ENCODE measurements around the gene ARHGEF12. TPM values are rescaled to one million over a fixed set of nuclear protein-coding genes. Genes with fewer than 3 reads are reported as not detected.

ARHGEF12 gene
- total and polyA plus RNA-seq, 5 donors from 2014 or later: 3.2 to 29.7 (median 6.3) TPM

DNA sequence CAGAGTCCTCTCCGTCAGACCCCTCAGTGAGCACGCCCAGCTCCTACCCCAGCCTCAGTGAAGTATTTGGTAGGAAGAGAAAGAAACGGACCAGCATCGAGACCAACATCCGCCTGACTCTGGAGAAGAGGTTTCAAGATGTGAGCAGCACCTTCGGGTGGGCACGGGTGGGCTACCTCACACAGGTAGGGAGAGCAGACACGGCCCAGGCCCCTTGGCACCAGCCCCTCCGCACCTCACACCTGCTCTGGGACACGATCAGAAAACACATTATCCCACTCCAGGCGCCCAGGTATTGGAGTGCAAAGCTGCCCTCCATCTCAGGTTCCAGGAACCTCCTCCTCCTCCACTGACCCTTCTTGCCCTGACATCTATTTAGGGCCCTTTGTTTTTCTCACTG, 28.7 kb upstream of the ARHGEF12 start:
- Mint-ChIP-seq H3K27ac (no peak overlapping the region), H3K27me3 (peaks cover 9% of the 10 kb centered on the region), H3K36me3 (no peaks in the 10 kb centered on the region), H3K9me3 (no peaks in the 10 kb centered on the region), H3K4me1 (no peaks in the 10 kb centered on the region), H3K4me3 (no peak overlapping the region)
- Histone ChIP-seq H3K9me3 (ENCODE audit: control insufficient read depth in 2 of 2, low read length in 2 of 2) (no peaks in the 10 kb centered on the region), H3K27ac (ENCODE audit: insufficient read depth, low read length, poor library complexity, severe bottlenecking) (no peak overlapping the region), H3K36me3 (ENCODE audit: control insufficient read depth, insufficient read depth, low read length) (no peaks in the 10 kb centered on the region), H3K4me3 (ENCODE audit: low read depth, low read length) (no peak overlapping the region), H3K4me1 (ENCODE audit: control insufficient read depth, insufficient read depth, low read length, poor library complexity, severe bottlenecking) (no peaks in the 10 kb centered on the region), H3K27me3 (ENCODE audit: control insufficient read depth, insufficient read depth, low read length) (peaks cover 5% of the 10 kb centered on the region)
- DNase-seq: no peak
- no peak for ATAC-seq (ENCODE audit: low read depth in 2 of 2)

DNA sequence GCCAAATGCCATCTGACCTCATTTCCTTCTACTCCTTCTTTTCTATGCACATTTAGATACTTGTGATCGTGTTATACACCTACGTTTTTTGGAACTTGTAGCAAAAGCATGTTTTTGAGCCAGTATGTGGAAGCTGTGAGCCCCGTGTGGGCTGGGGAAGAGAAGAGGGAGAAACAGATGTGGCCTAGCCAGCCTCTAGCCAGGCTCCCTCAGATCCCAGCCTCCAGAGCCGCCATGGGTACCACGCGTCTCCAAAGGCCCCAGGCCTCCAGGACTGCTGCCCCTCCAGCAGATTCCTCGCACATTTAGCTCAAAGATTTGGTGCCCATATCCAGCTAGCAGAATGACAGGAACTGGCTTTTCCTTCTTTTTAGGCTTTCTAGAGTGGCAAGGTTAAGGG, 28.1 kb upstream of the ARHGEF12 start:
- Mint-ChIP-seq H3K4me3 (no peak overlapping the region), H3K4me1 (no peaks in the 10 kb centered on the region), H3K27me3 (peaks cover 10% of the 10 kb centered on the region), H3K36me3 (no peaks in the 10 kb centered on the region), H3K9me3 (peaks cover 0 to 1% (median 0%) of the 10 kb centered on the region in 7 donors), H3K27ac (no peak overlapping the region)
- Histone ChIP-seq H3K27ac (ENCODE audit: insufficient read depth, low read length, poor library complexity, severe bottlenecking) (no peak overlapping the region), H3K9me3 (ENCODE audit: control insufficient read depth in 2 of 2, low read length in 2 of 2) (no peaks in the 10 kb centered on the region), H3K4me3 (ENCODE audit: low read depth, low read length) (no peak overlapping the region), H3K36me3 (ENCODE audit: control insufficient read depth, insufficient read depth, low read length) (no peaks in the 10 kb centered on the region), H3K4me1 (ENCODE audit: control insufficient read depth, insufficient read depth, low read length, poor library complexity, severe bottlenecking) (no peaks in the 10 kb centered on the region), H3K27me3 (ENCODE audit: control insufficient read depth, insufficient read depth, low read length) (peaks cover 5% of the 10 kb centered on the region)
- DNase-seq (no peak), ATAC-seq (ENCODE audit: low read depth in 2 of 2) (no peak)

DNA sequence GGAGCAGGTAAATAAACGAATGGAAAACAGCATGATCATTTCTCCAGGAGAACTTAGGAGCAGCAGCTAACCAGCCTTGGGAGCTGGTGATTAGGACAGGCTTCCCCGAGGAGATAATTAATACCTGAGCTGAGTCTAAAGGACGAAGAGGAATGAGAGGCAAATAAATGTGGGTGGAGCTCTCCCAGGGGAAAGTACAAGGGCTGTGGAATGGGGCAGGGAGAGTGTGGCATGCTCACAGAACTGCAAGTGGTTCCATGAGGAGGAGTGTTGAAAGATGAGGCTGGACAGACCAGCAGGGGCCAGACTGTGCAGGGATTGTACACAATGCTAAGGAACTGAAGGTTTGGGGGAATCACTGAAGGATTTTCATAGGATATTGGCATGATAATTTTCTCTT, 25.3 kb upstream of the ARHGEF12 start:
- no peaks in the 10 kb centered on the region for H3K4me1 ChIP-seq (ENCODE audit: control insufficient read depth, insufficient read depth, low read length, poor library complexity, severe bottlenecking)
- no peaks in the 10 kb centered on the region for H3K36me3 ChIP-seq (ENCODE audit: control insufficient read depth, insufficient read depth, low read length)
- DNase-seq (no peak), ATAC-seq (ENCODE audit: low read depth in 2 of 2) (no peak)
- H3K27ac Mint-ChIP-seq: no peak overlapping the region
- no peak overlapping the region for H3K27ac ChIP-seq (ENCODE audit: insufficient read depth, low read length, poor library complexity, severe bottlenecking)
- peaks cover 5% of the 10 kb centered on the region for H3K27me3 ChIP-seq (ENCODE audit: control insufficient read depth, insufficient read depth, low read length)
- peaks cover 0 to 1% (median 0%) of the 10 kb centered on the region in 7 donors for H3K9me3 Mint-ChIP-seq
- no peak overlapping the region for H3K4me3 ChIP-seq (ENCODE audit: low read depth, low read length)
- H3K4me3 Mint-ChIP-seq: no peak overlapping the region
- H3K9me3 ChIP-seq (ENCODE audit: control insufficient read depth in 2 of 2, low read length in 2 of 2): no peaks in the 10 kb centered on the region
- H3K27me3 Mint-ChIP-seq: peaks cover 9% of the 10 kb centered on the region
- H3K4me1 Mint-ChIP-seq: no peaks in the 10 kb centered on the region
- H3K36me3 Mint-ChIP-seq: no peaks in the 10 kb centered on the region

DNA sequence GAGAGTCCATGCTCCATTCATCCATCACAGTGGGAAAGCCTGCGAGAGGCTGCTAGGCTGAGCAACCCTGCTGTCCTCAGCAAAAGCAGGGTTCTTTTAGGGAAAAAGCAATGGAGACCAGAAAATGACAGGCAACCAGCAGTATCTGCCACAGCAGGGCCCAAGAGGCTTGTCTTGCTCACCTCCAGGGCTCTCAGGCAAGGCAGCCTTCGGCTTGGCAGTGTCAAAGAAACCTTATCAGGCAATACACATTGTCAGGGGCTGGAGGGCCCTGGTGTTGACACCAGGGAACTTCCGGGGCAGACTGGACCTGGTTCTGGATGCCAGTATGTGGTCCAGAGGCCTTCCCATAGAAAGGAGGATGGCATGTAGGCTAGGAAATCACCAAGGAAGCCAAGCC, 21.4 kb upstream of the ARHGEF12 start:
- no peaks in the 10 kb centered on the region for H3K4me1 Mint-ChIP-seq
- peaks cover 0 to 1% (median 0%) of the 10 kb centered on the region in 7 donors for H3K9me3 Mint-ChIP-seq
- Histone ChIP-seq H3K36me3 (ENCODE audit: control insufficient read depth, insufficient read depth, low read length) (no peaks in the 10 kb centered on the region), H3K4me1 (ENCODE audit: control insufficient read depth, insufficient read depth, low read length, poor library complexity, severe bottlenecking) (no peaks in the 10 kb centered on the region), H3K9me3 (ENCODE audit: control insufficient read depth in 2 of 2, low read length in 2 of 2) (no peaks in the 10 kb centered on the region), H3K27me3 (ENCODE audit: control insufficient read depth, insufficient read depth, low read length) (peaks cover 3% of the 10 kb centered on the region), H3K27ac (ENCODE audit: insufficient read depth, low read length, poor library complexity, severe bottlenecking) (no peak overlapping the region), H3K4me3 (ENCODE audit: low read depth, low read length) (no peak overlapping the region)
- H3K4me3 Mint-ChIP-seq: no peak overlapping the region
- no peaks in the 10 kb centered on the region for H3K36me3 Mint-ChIP-seq
- no peak overlapping the region for H3K27ac Mint-ChIP-seq
- DNase-seq (no peak), ATAC-seq (ENCODE audit: low read depth in 2 of 2) (no peak)
- H3K27me3 Mint-ChIP-seq: peaks cover 15% of the 10 kb centered on the region

DNA sequence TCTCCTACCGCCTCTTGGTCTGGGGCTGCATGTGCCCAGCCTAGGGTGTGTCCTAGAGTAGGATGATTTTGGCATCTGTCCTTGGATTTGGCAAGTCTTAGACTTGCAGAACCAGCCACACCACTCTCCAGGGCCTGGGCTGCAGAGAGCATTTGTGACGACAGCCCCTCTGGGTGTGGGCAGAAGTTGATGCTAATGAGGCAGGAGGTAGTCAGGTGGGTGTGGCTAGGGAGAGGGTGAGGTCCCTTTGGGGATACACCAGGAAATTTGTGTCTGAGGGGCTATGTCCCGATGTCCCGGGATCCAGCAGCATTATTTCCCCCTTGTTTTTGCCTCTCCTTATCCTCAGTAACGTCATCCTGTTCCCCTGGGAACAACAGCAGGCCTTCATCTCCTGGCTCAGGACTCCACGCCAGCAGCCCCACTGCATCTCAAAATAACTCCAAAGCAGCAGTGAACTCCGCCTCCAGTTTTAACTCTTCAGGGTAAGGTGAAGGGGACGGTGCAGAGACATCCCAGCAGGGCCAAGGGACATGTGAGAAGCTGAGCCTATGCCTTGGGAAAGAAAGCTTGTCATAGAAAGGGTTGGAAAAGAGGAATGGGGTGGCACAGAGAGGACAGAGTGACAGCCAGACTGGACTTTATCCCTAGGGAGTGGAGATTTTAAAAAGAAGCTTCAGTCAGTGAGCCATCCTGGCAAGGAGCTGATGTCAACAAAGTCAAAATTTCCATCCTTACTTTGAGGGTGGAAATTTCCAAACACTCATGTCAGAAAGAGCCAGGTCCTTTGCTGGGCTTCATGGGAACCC, 19.1 kb upstream of the ARHGEF12 start:
- Mint-ChIP-seq H3K9me3 (peaks cover 0 to 1% (median 0%) of the 10 kb centered on the region in 7 donors), H3K4me3 (no peak overlapping the region), H3K27ac (no peak overlapping the region), H3K36me3 (no peaks in the 10 kb centered on the region), H3K27me3 (peaks cover 22% of the 10 kb centered on the region), H3K4me1 (no peaks in the 10 kb centered on the region)
- Histone ChIP-seq H3K9me3 (ENCODE audit: control insufficient read depth in 2 of 2, low read length in 2 of 2) (no peaks in the 10 kb centered on the region), H3K27me3 (ENCODE audit: control insufficient read depth, insufficient read depth, low read length) (no peaks in the 10 kb centered on the region), H3K4me3 (ENCODE audit: low read depth, low read length) (no peak overlapping the region), H3K4me1 (ENCODE audit: control insufficient read depth, insufficient read depth, low read length, poor library complexity, severe bottlenecking) (no peaks in the 10 kb centered on the region), H3K36me3 (ENCODE audit: control insufficient read depth, insufficient read depth, low read length) (no peaks in the 10 kb centered on the region), H3K27ac (ENCODE audit: insufficient read depth, low read length, poor library complexity, severe bottlenecking) (no peak overlapping the region)
- no peak for DNase-seq
- ATAC-seq (ENCODE audit: low read depth in 2 of 2): no peak

DNA sequence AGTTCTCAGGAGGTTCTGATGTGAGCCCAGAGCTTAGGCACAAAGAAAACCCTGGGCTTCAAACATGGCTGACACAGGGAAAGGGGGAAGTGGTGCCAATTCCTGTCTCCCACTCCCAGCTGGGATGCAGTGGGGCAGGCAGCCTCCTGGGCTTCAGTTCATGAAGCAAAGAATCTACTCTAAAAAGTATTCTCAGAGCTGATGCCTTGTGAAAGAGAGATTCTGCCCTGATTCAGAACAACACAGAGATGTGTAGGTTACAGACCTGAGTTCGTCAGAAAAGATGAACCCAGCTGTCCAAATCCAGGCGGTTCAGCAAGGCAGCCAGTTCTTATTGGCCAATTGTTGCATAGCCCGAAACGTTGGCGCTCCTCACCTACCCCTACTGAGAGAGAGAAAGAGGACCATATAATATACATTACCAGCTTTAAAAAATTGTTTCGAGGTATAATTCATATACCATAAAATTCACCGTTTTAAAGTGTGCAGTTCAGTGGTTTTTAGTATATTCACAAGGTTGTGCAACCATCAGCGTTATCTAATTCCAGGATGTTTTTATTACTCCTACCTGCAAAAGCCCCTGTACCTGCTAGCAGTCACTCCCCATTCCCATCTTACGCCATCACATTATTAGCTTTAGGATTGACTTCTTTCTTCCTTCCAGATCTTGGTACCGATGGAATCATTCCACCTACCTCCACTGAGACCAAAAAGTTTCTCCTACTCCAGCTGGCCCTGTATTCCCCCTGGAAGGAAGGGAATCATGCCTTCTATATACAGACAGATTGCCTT, 18.3 kb upstream of the ARHGEF12 start:
- no peak overlapping the region for H3K4me3 Mint-ChIP-seq

DNA sequence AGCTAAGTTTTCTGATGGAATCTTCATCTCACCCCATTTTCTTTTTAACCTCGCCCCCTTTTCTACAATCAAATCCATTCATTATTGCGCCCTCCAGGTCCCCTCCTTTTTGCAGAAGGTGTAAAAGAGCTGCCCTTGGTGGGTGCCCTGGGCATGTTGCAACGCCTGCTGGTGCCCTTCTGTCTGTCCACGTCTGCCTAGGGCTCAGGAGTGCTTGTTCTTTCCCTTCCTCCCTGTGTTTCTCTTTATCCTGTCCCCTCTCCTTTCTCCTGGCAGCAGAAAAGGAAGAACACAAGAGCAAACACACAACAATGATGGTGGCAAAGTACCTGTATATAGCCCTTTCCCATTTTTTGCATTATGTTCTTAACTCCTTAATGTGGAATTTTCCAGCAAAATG, 17.3 kb upstream of the ARHGEF12 start:
- Mint-ChIP-seq H3K36me3 (no peaks in the 10 kb centered on the region), H3K4me3 (no peak overlapping the region), H3K4me1 (no peaks in the 10 kb centered on the region), H3K27ac (no peak overlapping the region), H3K27me3 (peaks cover 35% of the 10 kb centered on the region), H3K9me3 (peaks cover 0 to 1% (median 0%) of the 10 kb centered on the region in 7 donors)
- H3K4me3 ChIP-seq (ENCODE audit: low read depth, low read length): no peak overlapping the region
- H3K36me3 ChIP-seq (ENCODE audit: control insufficient read depth, insufficient read depth, low read length): no peaks in the 10 kb centered on the region
- H3K27ac ChIP-seq (ENCODE audit: insufficient read depth, low read length, poor library complexity, severe bottlenecking): no peak overlapping the region
- H3K9me3 ChIP-seq (ENCODE audit: control insufficient read depth in 2 of 2, low read length in 2 of 2): no peaks in the 10 kb centered on the region
- H3K4me1 ChIP-seq (ENCODE audit: control insufficient read depth, insufficient read depth, low read length, poor library complexity, severe bottlenecking): no peaks in the 10 kb centered on the region
- no peak for ATAC-seq (ENCODE audit: low read depth in 2 of 2)
- no peak for DNase-seq
- H3K27me3 ChIP-seq (ENCODE audit: control insufficient read depth, insufficient read depth, low read length): peaks cover 7% of the 10 kb centered on the region

More for the DNA sequence above, 18.3 kb upstream of the ARHGEF12 start:
- Histone ChIP-seq H3K36me3 (ENCODE audit: control insufficient read depth, insufficient read depth, low read length) (no peaks in the 10 kb centered on the region), H3K27me3 (ENCODE audit: control insufficient read depth, insufficient read depth, low read length) (no peaks in the 10 kb centered on the region), H3K27ac (ENCODE audit: insufficient read depth, low read length, poor library complexity, severe bottlenecking) (no peak overlapping the region), H3K4me3 (ENCODE audit: low read depth, low read length) (no peak overlapping the region), H3K4me1 (ENCODE audit: control insufficient read depth, insufficient read depth, low read length, poor library complexity, severe bottlenecking) (no peaks in the 10 kb centered on the region), H3K9me3 (ENCODE audit: control insufficient read depth in 2 of 2, low read length in 2 of 2) (no peaks in the 10 kb centered on the region)
- peaks cover 30% of the 10 kb centered on the region for H3K27me3 Mint-ChIP-seq
- no peak for ATAC-seq (ENCODE audit: low read depth in 2 of 2)
- no peak for DNase-seq
- no peaks in the 10 kb centered on the region for H3K36me3 Mint-ChIP-seq
- no peak overlapping the region for H3K27ac Mint-ChIP-seq
- no peaks in the 10 kb centered on the region for H3K4me1 Mint-ChIP-seq
- H3K9me3 Mint-ChIP-seq: peaks cover 0 to 1% (median 0%) of the 10 kb centered on the region in 7 donors

All from CD4-positive, CD25-positive, alpha-beta regulatory T cell (primary cell).